Activated naive CD8-positive, alpha-beta T cell (primary cell): ENCODE data around the gene PIK3R5.

ENCODE experiments used
- H3K27ac Mint-ChIP-seq: one replicate; pipeline ENCODE4 v1.8.0; 2021; ENCODE audit warnings: mixed read lengths
- H3K27me3 Mint-ChIP-seq: one replicate; pipeline ENCODE4 v1.8.0; 2021; ENCODE audit warnings: mixed read lengths
- H3K36me3 Mint-ChIP-seq: one replicate; pipeline ENCODE4 v1.8.0; 2021; ENCODE audit warnings: mixed read lengths
- H3K4me1 Mint-ChIP-seq: one replicate; pipeline ENCODE4 v1.8.0; 2021; ENCODE audit warnings: low read depth, mixed read lengths
- H3K4me3 Mint-ChIP-seq: one replicate; pipeline ENCODE4 v1.8.0; 2021; ENCODE audit warnings: mild to moderate bottlenecking, mixed read lengths
- H3K9me3 Mint-ChIP-seq: one replicate; pipeline ENCODE4 v1.8.0; 2021; ENCODE audit warnings: low read depth, mixed read lengths

The PIK3R5 gene

DNA sequence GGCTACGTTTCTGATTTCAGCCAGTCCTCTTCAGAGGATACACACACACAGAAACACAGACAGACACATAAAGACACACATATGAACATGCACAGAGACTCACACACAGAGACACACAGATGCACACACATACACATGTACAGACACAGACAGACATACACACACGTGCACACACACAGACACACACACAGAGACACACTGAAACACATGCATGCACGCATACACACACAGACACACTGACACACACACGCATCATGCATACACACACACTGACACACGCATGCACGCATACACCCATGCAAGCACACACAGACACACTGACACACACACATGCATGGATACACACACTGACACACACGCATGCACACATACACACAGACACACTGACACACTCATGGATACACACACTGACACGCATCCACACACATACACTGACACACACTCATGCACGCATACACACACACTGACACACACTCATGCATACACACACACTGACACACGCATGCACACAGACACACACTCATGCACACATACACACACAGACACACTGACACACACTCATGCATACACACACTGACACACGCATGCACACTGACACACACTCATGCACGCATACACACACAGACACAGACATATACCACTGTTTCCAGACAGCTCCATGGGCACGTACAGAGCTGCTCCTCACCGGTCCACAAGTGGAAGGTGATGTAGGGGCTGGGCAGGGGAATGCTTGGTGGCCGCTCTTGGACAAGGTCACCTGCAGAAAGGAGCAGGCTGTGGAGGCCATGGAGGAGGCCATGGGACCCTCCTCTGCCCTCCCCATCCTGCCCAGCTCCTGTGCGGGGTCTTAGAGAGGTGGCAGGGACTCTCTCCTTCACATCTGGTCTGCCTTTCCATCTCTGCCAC is 136.2 kb downstream of the PIK3R5 start:
- no peak overlapping the region for H3K4me3 Mint-ChIP-seq
- H3K36me3 Mint-ChIP-seq = peaks cover 2% of the 10 kb centered on the region
- H3K9me3 Mint-ChIP-seq = peaks cover 8% of the 10 kb centered on the region
- no peaks in the 10 kb centered on the region for H3K27me3 Mint-ChIP-seq
- no peak overlapping the region for H3K27ac Mint-ChIP-seq
- H3K4me1 Mint-ChIP-seq = no peaks in the 10 kb centered on the region
